Measurements from ENCODE around the gene CCDC124. TPM values are rescaled to one million over a fixed set of nuclear protein-coding genes. Genes with fewer than 3 reads are reported as not detected.

CCDC124 gene
- total and polyA plus RNA-seq, 2 of the 4 experiments (the other 2 are of a cell fraction): 30.1 to 112 TPM

Small RNA genes within 50 kb of the gene (microRNA-seq; reads per million reads assigned to microRNA genes)
- gene RNA5SP468 (ENCODE audit: insufficient read depth, insufficient read length): not detected

Small RNA genes within 50 kb of the gene (small RNA-seq; reads per million reads assigned to genes)
- 0 reads per million in 5 experiments for gene RNA5SP468

Other genes with a start within 250 kb of the CCDC124 start
- gene UNC13A, start 244.7 kb upstream of the CCDC124 start, total RNA-seq (2012; rRNA removed): under 0.01 and 0.18 TPM in 2 replicates
- gene UNC13A, start 244.7 kb upstream of the CCDC124 start, polyA plus RNA-seq (2012; rRNA removed): 0.16 and 0.22 TPM in 2 replicates
- gene MAP1S, start 213.5 kb upstream of the CCDC124 start, total RNA-seq (2012; rRNA removed): 6.1 and 10.6 TPM in 2 replicates
- 48.6 and 50.1 TPM in 2 replicates for gene MAP1S, start 213.5 kb upstream of the CCDC124 start, polyA plus RNA-seq (2012; rRNA removed)
- gene FCHO1, start 181.5 kb upstream of the CCDC124 start, total RNA-seq (2012; rRNA removed): 0.18 and 0.28 TPM in 2 replicates
- gene FCHO1, start 181.5 kb upstream of the CCDC124 start, polyA plus RNA-seq (2012; rRNA removed): 1.0 and 1.7 TPM in 2 replicates
- gene B3GNT3, start 137.9 kb upstream of the CCDC124 start, total RNA-seq (2012; rRNA removed): not detected in 2 replicates
- gene B3GNT3, start 137.9 kb upstream of the CCDC124 start, polyA plus RNA-seq (2012; rRNA removed): not detected in 2 replicates
- gene INSL3, start 111.5 kb upstream of the CCDC124 start, total RNA-seq (2012; rRNA removed): not detected in 2 replicates
- not detected in 2 replicates for gene INSL3, start 111.5 kb upstream of the CCDC124 start, polyA plus RNA-seq (2012; rRNA removed)
- gene JAK3, start 85.0 kb upstream of the CCDC124 start, total RNA-seq (2012; rRNA removed): 0.28 and 0.36 TPM in 2 replicates
- 1.2 and 1.5 TPM in 2 replicates for gene JAK3, start 85.0 kb upstream of the CCDC124 start, polyA plus RNA-seq (2012; rRNA removed)
- 1,241 and 1,351 TPM in 2 replicates for gene RPL18A, start 73.1 kb upstream of the CCDC124 start, total RNA-seq (2012; rRNA removed)
- gene RPL18A, start 73.1 kb upstream of the CCDC124 start, polyA plus RNA-seq (2012; rRNA removed): 1,735 and 2,064 TPM in 2 replicates
- not detected in 2 replicates for gene SLC5A5, start 61.1 kb upstream of the CCDC124 start, total RNA-seq (2012; rRNA removed)
- not detected in 2 replicates for gene SLC5A5, start 61.1 kb upstream of the CCDC124 start, polyA plus RNA-seq (2012; rRNA removed)
- gene KCNN1, start 34.1 kb downstream of the CCDC124 start, total RNA-seq (2012; rRNA removed): under 0.01 TPM in 1 of 2 replicates, not detected in the other
- 0.09 and 0.36 TPM in 2 replicates for gene KCNN1, start 34.1 kb downstream of the CCDC124 start, polyA plus RNA-seq (2012; rRNA removed)
- gene ARRDC2, start 75.2 kb downstream of the CCDC124 start, total RNA-seq (2012; rRNA removed): 1.4 and 1.9 TPM in 2 replicates
- 4.5 and 4.9 TPM in 2 replicates for gene ARRDC2, start 75.2 kb downstream of the CCDC124 start, polyA plus RNA-seq (2012; rRNA removed)
- gene IL12RB1, start 153.9 kb downstream of the CCDC124 start, total RNA-seq (2012; rRNA removed): not detected in 2 replicates
- not detected in 2 replicates for gene IL12RB1, start 153.9 kb downstream of the CCDC124 start, polyA plus RNA-seq (2012; rRNA removed)
- 1.3 and 1.4 TPM in 2 replicates for gene MAST3, start 164.8 kb downstream of the CCDC124 start, total RNA-seq (2012; rRNA removed)
- 3.9 and 4.3 TPM in 2 replicates for gene MAST3, start 164.8 kb downstream of the CCDC124 start, polyA plus RNA-seq (2012; rRNA removed)
- 8.9 and 12.2 TPM in 2 replicates for gene PIK3R2, start 220.1 kb downstream of the CCDC124 start, total RNA-seq (2012; rRNA removed)
- 25.1 and 27.7 TPM in 2 replicates for gene PIK3R2, start 220.1 kb downstream of the CCDC124 start, polyA plus RNA-seq (2012; rRNA removed)
- gene IFI30, start 240.8 kb downstream of the CCDC124 start, total RNA-seq (2012; rRNA removed): 1.1 and 2.3 TPM in 2 replicates
- gene IFI30, start 240.8 kb downstream of the CCDC124 start, polyA plus RNA-seq (2012; rRNA removed): 2.3 and 4.0 TPM in 2 replicates

All from IMR-90 (cell line).